Neutrophil (primary cell): ENCODE data around the gene LDLRAD3.

Experiments used
- H3K27ac ChIP-seq: fragments of 200-600 bp; sonication (generic); 2 replicates; pipeline ENCODE4 v1.5.1; 2016; ENCODE audit warnings: mild to moderate bottlenecking, moderate library complexity
- H3K27me3 ChIP-seq: fragments of 200-600 bp; sonication (generic); 2 replicates; pipeline ENCODE4 v1.6.0; 2016; ENCODE audit warnings: mild to moderate bottlenecking
- H3K36me3 ChIP-seq: fragments of 200-600 bp; sonication (generic); 2 replicates; pipeline ENCODE4 v1.5.1; 2017
- H3K4me1 ChIP-seq, 2 experiments: fragments of 200-600 bp in 1 of 2; sonication (generic) in 1 of 2; 1 replicate in 1 of 2; 2 replicates in 1 of 2; pipeline versions ENCODE4 v1.5.1 to v1.6.1; 2013 to 2016; ENCODE audit warnings: low read depth in 1 of 2, low read length in 1 of 2, mild to moderate bottlenecking in 1 of 2, moderate library complexity in 1 of 2; ENCODE audit not compliant: control insufficient read depth in 1 of 2, insufficient read depth in 1 of 2
- H3K4me3 ChIP-seq, 2 experiments: fragments of 200-600 bp in 1 of 2; sonication (generic) in 1 of 2; 1 replicate in 1 of 2; 2 replicates in 1 of 2; pipeline ENCODE4 v1.5.1; 2013 to 2016; ENCODE audit warnings: low read depth in 1 of 2, low read length in 1 of 2, mild to moderate bottlenecking in 1 of 2, moderate library complexity in 1 of 2
- H3K9me3 ChIP-seq: fragments of 200-600 bp; sonication (generic); 2 replicates; pipeline ENCODE4 v1.5.1; 2016
- CTCF ChIP-seq: fragments of 200-600 bp; sonication (generic); IDR thresholded peaks from 2 replicates; pipeline ENCODE4 v1.5.1; 2016; ENCODE audit warnings: antibody characterized with exemption

Gene LDLRAD3

DNA sequence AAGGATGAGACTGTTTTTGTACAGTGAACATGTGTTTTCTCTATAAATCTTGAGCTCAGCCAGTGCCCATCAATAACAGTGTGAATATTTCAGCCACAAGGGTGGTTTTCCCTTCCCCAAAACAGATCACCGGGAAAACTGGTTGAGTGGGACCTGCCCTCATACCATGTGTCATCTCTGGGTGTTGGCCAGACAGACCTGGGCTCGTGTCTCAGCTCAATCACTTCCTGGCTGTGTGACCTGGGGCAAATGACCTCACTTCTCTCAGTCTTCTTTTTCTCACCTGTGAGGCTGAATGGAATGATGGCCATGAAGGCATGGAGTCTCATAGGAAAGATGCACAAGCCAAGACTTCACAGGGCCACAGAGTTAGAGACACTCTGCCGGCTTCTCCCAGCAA is 270.6 kb downstream of the LDLRAD3 start:
- Histone ChIP-seq H3K36me3 (no peaks in the 10 kb centered on the region), H3K4me3 (no peak overlapping the region), H3K4me1 (peaks cover 13 to 19% of the 10 kb centered on the region in 2 experiments), H3K9me3 (no peaks in the 10 kb centered on the region), H3K27me3 (no peaks in the 10 kb centered on the region), H3K27ac (no peak overlapping the region)
- no peak for TF ChIP-seq CTCF

DNA sequence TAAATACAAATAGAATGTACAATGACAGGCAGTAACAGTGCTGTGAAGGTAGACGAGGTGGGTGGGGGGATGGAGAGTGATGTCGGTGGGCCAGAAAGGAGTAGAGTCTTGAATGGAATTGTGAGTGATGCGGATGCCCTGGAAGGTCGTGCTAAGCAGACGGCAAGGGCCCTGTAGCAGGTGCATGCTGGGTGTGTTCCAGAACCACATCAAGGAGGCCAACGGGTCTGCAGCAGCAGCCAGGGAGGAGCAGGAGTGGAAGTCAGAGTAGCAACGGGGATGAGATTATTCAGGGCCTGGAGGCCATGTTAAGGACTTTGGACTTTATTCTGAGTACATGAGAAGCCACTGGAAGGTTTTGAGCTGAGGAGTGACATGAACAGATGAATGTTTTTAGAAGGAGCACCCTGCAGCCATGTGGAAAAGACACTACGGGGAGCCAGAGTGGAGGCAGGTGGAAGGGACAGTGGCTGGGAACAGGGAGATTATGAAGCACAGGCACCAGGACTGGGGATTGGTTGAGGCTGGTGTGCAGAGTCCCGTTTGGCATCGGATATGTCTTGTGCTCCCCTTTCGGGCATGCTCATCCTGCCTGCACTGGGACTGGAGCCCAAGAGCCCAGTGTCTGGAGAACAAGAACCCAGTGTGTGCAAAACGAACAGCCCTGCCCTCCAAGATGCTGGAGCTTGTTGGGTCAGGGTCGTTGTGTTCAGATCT is 271.3 kb downstream of the LDLRAD3 start:
- Histone ChIP-seq H3K4me1 (peaks cover 13 to 14% of the 10 kb centered on the region in 2 experiments), H3K27me3 (no peaks in the 10 kb centered on the region), H3K36me3 (no peaks in the 10 kb centered on the region), H3K4me3 (no peak overlapping the region), H3K9me3 (peaks cover 2% of the 10 kb centered on the region), H3K27ac (no peak overlapping the region)
- TF ChIP-seq CTCF: no peak

GRCh38 chr11:36215693-36216060 is 271.8 kb downstream of the LDLRAD3 start:
- no peak overlapping the region for H3K27ac ChIP-seq
- TF ChIP-seq CTCF: no peak
- peaks cover 3% of the 10 kb centered on the region for H3K9me3 ChIP-seq
- no peak overlapping the region for H3K4me3 ChIP-seq
- no peaks in the 10 kb centered on the region for H3K36me3 ChIP-seq
- no peaks in the 10 kb centered on the region for H3K27me3 ChIP-seq
- H3K4me1 ChIP-seq: peaks cover 8 to 9% of the 10 kb centered on the region in 2 experiments

DNA sequence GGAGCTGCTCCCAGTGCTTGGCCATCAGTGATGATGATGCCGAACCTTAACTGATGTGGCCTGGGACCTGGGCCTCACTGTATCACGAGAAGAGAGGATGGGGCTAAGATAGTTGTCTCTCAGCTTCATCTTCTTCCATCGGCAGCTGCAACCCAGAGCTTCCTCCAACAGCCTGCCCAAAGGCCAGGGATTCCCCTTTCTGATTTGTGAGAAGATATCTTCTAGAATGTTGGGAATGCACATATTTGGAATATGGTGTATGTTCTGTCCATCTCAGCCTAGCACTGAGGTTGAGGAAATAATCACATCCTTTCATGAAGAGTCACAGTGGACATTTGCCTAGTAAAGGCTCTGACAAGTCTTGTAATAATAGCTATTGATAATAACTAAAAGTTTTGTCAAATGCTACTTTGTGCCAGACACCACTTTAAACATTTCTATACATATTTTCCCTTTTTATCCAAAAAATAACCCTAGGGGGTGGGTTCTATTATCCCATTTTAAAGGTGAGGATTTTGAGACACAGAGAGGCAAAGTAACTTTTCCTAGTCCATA is 272.3 kb downstream of the LDLRAD3 start:
- no peak overlapping the region for H3K27ac ChIP-seq
- H3K27me3 ChIP-seq: no peaks in the 10 kb centered on the region
- no peaks in the 10 kb centered on the region for H3K36me3 ChIP-seq
- H3K4me1 ChIP-seq: peaks cover 4% of the 10 kb centered on the region in 2 experiments
- H3K4me3 ChIP-seq: no peak overlapping the region
- no peak for TF ChIP-seq CTCF
- H3K9me3 ChIP-seq: peaks cover 3% of the 10 kb centered on the region

- no peak for TF ChIP-seq CTCF
- Histone ChIP-seq H3K9me3 (peaks cover 3% of the 10 kb centered on the region), H3K36me3 (no peaks in the 10 kb centered on the region), H3K4me3 (no peak overlapping the region), H3K4me1 (no peaks in the 10 kb centered on the region), H3K27me3 (no peaks in the 10 kb centered on the region), H3K27ac (no peak overlapping the region)
These were observed 274.5 kb downstream of the LDLRAD3 start for GRCh38 chr11:36218283-36218921.
